ENCODE measurements around the gene MEF2D.

DNA sequence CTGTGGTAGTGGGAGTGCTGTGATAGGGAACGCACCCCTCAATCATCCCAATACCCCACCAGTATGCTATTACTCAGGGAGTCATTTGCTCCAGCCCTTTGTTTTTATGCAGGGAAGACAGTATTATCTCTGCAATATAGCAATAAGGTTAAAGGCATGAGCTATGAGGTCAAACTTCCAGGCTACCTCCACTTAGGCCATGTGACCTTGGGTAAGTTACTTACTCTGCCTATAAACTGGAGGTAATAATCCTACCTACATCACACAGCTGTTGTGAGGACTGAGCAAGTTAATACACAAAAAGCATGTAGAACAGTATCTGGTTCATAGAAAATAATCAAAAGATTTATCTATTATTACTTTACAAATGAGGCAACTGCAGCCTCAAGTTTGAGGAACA lies 30.1 kb downstream of the MEF2D start:
- TF ChIP-seq CTCF (conservative IDR thresholded peaks at IDR 0.05; ENCODE audit: low read depth, low read length) (no peak), EZH2phosphoT487 (IDR thresholded peaks at IDR 0.05; ENCODE audit: borderline replicate concordance, low read length) (no peak)
